GM21717 (cell line): ENCODE measurements around the gene ATP13A3.

Experiments used
- ATAC-seq: cut with Tn5 transposase; IDR thresholded peaks from one replicate; pipeline ENCODE4 v1.9.1; 2021; ENCODE audit warnings: mild to moderate bottlenecking, moderate library complexity; ENCODE audit not compliant: unreplicated experiment

ATP13A3 gene

DNA sequence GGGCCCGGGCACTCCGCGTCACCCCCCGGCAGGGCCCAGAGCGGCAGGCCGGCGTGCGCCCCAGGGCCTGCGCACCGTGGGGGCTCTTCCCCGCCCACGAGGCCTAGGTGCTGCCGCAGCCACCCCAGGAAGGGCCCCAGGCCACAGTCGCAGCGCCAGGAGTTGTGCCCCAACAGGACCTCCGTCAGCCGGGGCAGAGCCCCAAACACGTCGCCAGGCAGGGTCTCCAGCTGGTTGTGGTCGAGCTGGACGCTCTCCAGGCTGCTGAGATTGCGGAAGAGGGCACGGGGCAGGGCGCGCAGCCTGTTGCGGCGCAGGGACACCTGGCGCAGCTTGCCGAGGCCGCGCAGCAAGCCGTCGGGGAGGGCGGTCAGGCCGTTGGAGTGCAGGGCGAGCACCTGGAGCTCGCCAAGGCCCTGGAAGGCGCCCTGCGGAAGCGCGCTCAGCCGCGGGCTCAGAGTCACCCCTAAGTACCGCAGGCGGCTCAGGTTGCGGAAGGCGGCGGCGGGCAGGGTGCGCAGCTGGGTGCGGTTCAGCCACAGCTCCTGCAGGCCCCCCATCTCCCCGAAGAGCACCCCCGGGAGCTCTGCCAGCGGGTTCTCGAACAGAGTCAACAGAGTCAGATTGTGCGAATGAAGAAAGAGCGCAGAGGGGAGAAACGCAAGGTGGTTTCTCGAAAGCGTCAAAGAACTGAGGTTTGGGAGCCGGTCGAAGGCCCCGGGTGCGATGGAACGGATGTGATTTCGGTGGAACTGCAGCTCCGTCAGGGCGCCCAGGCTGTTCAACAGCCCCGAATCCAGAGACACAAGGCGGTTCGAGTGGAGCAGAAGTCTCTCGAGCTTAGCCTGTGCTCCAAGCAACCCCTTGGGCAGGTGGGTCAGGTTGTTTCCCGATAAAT is 89.7 kb downstream of the ATP13A3 start:
- ATAC-seq = no peak

DNA sequence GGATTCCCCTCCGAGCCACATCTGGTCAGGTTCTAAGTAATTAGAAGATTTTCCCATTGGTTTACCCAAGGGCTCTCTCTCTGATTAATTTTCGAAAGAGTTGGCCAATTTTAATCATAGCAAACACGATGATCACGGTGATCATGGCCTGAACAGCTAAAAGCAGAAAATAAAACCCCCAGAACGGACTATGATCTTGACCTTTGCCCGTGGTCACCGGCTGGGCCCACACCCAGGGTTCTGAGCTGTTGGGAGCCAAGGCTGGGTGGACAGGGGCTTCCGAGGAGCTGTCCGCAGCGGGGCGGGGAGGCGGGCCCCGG is 90.3 kb downstream of the ATP13A3 start:
- ATAC-seq = no peak

DNA sequence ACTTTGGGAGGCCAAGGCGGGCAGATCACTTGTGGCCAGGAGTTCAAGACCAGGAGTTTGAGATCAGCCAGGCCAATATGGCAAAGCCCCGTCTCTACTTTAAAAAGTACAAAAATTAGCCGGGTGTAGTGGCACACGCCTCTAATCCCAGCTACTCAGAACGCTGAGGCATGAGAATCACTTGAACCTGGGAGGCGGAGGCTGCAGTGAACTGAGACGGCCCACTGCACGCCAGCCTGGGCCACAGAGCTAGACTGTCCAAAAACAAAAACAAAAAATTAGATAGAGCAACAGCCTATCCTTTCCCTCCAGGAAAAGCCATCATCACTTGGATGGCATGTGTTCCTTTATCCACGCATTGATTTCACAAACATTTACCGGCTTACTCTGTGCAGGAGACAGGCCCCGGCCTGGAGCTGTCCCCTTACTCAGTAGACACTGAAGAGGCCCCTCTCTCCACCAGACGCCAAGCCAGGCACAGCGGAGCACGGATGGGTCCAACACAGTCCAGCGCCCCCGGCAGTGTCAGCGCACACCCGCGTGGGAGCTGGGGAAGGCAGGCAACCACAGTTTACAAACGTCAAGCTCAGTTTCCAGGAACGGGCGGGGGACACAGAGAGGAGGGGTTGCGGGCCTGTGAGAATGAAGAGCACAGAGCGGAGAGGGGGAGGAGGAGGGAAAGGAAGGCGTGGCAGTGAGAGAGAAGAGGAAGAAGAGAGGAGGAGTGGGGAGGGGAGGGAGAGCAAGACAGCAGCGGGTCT is 90.8 kb downstream of the ATP13A3 start:
- ATAC-seq = no peak

DNA sequence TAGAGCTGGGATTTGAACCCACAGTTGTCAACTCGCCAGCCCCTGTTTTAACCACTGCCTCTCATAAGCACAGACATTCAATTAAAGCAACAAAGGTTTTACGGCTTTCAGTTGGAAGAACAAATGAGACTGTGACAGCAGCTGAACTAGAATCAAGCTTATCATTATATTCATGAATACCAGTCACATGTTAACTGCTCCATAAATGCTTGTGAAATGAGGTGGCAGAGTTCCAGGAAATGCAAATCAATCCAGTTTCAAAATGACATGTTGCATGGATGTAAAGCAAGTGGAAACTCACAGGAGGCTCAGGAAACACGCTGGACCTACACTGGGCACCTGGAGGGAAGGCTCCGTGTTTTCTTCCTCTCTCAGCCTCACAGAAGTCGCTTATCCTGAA is 91.6 kb downstream of the ATP13A3 start:
- no peak for ATAC-seq

DNA sequence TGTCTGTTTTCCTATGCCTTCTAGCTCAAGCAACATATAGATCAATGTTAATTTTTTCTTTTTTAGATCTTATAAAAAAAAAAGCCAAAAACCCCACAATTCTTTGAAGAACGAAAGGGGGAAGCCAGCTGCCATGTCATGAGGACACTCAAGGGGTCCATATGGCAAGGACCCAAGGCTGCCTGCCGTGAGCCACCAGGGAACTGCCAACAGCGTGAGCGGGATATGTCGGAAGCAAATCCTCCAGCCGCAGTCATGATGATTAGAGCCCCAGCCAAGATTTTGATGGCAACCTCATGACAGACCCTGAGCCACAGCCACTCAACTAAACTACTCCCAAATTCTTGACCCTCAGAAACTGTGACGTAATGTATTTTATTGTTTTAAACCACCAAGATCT is 94.2 kb downstream of the ATP13A3 start:
- no peak for ATAC-seq

DNA sequence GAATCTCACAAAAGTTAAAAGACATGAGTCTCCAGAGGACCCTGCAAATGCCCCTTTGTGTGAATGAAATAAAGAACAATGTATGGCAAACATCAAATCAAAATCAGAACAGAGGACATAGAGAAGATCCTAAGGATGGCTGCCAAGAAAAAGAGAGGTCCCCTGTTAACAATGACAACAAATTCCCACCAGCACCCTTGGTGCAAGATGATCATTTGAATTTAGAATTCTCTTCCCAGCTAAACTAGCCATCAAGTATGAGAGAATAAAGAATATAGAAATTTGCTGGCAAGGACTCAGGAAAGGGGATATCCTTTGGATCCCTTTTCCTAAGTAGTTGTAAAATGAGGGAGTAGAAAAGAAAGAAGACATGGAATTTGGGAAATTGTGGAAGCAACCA is 96.0 kb downstream of the ATP13A3 start:
- ATAC-seq = no peak

DNA sequence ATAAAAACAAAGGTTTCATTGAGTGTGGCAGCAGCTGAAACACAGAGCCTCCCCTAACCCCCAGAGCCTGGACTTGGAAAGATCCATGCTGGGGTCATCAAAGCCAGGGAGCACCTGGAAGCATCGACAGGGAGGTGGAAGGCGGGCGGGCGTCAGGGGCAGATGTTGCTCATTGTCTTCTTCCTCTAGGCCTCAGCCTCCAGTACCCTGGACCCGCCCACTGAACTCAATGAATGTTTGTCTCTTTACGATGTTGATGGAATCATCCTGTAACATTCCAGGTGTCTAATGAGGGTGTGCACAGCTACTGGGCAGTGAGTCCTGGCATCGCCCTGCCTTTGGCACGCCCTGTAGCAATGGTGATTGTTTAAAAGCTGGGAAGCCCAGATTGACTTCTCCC is 97.5 kb downstream of the ATP13A3 start:
- ATAC-seq = no peak

DNA sequence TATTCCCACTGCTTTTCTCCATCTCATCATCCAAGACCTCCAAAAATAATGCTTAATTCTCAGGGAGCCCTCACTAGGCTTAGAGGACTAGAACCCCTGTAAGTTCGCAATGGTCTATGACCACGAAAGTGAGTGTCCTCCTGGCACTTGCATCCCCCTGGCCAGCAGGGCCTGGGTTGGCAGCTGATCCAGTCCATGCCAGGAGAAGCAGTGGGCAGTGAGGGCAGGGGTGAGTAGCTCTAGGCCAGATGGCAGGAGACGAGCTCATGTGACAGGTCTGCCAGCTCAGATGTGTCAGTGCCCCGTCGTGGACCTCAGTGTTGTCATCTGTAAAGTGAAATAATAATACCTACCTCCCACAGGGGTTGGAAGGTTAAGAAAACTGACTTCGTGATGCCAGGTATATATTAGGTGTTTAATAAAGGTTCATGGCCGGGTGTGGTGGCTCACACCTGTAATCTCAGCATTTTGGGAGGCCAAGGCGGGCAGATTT is 98.8 kb downstream of the ATP13A3 start:
- no peak for ATAC-seq

DNA sequence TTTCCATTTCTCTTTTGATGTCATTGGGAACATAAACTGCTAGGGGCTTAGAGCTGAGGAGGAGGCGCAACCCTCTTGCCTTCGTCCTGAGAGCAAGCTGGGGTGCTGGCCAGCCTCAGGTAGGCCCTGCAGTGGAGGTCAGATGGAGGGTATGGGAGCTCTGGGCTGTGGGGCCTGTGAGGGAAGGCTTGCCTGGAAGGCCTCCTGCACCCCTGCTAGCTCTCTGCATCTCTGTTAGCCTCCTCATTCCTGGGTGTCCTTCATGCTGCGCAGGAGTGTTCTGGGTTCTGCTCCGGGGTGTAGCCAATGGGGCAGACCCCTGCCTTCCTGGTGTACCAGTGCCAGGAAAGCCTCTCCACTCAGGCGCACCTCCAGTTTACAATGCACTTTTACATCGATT is 99.5 kb downstream of the ATP13A3 start:
- ATAC-seq = no peak

DNA sequence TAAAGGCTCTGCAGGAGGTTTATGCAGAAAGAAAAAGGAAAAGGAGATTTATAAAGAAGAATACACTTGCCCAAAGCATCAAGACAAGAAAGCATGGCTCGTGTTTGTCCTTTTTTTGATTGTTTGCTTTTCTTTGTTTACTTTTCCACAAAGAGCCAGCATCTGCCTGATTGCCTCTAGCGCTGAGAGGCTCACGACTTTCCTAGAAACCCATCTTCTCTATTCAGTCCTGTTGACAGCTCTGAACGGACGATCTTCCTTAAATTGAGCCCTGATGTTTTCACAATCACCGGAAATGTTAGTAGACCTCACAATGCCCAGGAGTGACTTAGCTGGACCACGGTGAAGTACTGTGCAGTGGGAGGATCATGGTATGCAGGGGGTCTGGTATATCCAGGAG is 100.2 kb downstream of the ATP13A3 start:
- ATAC-seq = no peak

DNA sequence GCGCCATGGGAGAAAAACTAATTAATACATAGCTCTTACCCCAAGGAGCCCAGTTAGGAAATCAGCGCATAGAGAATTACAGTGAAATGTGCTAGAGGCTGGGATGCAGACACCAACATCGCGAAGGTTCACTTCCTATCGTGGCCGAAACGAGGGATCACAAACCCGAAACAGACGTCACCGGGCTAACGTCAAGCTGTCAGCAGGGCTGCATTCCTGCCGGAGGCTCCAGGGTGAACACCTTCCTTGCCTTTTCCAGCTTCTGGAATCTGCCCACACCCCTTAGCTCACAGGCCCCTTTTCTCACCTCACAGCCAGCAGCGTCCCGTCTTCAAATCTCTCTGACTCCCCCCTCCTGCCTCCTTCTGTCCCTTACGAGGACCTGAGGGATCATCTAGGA is 100.7 kb downstream of the ATP13A3 start:
- no peak for ATAC-seq

DNA sequence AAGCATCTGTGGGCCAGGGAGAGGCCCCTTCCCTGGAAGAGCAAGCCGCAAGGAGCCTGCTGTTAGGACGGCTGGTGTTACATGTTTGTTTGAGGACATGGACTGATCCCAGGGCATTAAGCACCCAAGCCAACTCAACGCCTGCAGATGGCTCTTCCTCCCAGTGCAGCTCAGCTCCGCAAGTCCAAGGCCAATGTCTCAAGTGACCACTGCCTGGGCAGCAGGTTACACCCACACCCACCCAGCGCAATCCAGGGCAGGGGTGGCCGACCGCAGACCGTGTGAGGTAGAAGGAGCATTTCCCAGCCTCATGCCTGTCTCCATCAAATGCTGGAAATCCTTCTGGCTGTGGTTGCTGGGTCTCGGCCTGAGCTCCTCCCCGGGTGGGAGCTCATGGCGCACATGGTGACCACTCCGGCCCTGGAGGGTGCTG is 102.2 kb downstream of the ATP13A3 start:
- ATAC-seq = no peak

DNA sequence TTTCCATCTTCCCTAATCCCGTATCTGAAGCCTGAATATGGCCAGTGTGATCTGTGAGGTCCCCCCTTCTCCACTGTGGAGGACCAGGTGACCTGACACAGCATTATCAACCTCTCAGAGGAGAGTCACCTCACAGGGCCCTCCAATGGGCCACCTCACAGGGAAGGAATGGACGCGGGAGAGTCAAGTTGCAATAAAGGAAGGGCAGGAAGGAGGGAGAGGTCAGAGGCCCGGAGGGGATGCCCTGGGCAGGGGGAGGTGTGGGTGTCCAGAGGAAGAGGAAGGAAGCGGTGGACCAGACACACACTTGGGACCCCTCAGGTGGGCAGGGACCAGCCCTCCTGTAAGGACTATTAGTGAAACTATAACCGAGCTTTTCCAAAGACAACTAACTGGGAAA is 102.6 kb downstream of the ATP13A3 start:
- ATAC-seq = no peak

DNA sequence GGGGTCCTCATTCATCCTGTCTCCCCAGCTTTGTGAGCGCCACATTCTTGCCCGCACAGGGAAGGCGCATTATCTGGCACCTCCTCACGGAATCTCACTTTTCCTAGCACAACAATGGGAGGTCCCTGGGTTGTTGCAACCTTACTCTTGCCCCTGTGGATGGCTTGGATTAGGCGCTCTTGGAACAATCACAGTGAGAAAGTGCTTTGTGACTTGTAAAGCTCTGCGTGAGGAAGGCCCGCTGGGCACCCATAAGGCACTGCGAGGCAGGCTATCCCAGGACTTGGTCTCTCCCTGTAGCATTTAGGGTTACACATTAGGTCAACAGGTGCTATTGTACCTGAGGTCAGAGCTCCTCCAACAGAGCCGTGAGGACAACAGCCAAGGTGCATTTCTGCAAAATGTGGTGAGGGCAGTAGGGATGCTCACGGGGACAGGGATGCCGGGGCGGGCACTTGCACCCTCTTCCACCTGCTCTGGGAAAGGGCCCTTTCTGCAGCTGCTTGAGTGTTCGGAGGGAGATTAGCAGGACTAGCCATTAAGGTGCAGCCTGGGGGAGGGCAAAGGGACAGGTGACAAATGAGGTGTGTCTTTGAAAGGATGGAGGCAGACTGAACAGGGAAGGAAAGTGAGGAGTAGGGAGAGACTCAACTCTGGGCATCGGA is 103.4 kb downstream of the ATP13A3 start:
- no peak for ATAC-seq

DNA sequence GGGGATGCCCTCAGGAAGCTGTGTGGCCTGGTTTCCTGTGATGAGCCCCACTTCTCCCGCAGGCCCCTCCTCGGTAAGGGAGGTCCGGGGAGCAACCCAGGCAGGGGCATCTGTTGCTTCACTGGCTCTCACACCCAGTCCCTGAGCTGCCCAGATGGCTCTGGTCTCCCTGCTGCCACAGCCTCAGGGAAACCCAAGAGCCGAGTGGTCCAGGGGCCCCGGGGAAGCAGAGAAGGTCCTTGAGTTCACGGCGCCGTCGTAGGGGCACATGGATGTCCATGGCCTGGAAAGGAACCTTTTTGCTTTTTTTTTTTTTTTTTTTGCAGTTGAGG is 103.9 kb downstream of the ATP13A3 start:
- no peak for ATAC-seq

DNA sequence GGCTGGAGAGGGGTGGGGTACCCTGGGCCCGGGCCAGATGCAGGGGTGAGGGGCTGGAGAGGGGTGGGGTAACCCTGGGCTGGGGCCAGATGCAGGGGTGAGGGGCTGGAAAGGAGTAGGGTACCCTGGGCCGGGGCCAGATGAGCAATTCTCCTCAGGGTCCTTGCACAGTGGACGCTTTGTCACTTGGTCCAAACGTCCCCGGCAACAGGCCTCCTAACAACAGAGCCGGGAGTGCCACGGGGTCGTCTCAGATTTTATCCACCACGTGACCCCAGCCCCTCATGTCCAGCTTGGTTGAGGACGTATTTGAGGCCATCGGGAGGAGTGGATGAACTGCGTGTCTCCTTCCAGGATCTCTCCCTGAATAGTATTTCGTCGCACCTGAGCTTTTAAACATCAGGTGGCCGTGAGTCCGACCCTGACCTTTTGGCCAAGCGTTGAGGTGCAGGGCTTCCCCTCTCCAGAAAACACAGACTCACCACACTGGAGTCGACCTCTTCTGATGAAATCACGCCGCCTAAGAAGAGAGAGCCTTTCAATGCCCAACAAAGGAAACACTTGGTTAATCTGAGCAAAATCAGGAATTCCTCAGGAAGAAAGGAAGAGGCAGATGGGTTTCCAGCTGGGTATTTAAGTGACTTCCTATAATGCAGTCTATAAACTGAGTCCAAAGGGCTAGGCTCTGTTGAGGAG is 104.5 kb downstream of the ATP13A3 start:
- ATAC-seq = no peak

DNA sequence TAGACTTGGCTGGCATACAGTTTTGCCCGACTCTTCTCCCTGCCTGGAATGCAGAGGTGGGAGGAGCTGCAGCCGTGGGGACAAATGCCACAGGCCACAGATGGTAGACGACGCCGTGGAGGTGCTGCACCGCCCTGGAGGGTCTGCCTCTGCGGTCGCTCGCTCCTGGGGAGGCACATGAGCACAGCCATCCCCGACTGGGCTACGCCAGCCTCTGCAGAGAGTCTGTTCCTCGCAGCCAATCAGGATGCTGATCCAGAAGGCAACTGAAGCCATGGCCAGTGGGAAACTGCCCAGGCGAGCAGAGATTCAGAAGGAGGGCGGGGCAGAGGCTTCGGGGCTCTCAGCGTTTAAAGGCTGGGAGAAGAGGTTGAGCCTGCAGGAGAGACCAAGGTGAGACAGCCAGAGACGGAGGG is 105.3 kb downstream of the ATP13A3 start:
- ATAC-seq = no peak

DNA sequence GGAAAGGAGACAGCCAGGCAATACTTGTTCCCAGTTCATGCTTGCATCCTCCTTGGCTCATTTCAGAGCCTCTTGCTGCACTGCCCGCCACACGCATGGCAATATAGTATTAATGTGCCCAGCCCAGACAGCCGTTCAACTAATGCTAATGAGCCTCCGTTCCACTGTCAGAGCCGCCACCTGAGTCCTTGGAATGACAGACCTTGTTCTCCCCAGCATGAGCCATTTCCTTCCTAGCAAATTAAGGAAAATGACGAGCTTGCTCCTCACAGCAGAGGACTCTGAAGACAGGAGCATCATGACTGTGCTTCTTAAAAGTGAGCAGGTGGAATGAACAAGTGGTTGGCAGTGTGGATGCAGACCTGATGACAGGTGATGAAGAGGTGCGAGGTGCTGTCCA is 106.5 kb downstream of the ATP13A3 start:
- no peak for ATAC-seq

DNA sequence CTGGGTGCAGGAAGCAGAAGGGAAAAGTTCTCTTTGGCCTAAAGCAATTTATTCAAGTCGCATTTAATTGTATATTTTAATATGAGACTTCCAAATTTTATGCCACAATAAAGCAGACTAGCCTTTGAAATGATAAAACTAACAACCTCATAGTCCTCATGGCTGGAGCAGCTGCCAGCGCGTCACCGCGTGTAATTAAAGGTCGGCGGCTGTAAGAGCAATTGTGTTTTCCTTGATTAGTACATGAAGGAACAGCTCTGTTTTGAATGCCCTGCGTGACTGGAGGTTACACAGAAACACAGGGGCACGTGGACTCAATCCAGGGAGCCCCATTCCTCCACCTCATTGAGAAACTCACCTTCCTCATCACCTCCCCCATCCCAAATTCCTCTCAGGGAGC is 107.2 kb downstream of the ATP13A3 start:
- ATAC-seq = no peak

DNA sequence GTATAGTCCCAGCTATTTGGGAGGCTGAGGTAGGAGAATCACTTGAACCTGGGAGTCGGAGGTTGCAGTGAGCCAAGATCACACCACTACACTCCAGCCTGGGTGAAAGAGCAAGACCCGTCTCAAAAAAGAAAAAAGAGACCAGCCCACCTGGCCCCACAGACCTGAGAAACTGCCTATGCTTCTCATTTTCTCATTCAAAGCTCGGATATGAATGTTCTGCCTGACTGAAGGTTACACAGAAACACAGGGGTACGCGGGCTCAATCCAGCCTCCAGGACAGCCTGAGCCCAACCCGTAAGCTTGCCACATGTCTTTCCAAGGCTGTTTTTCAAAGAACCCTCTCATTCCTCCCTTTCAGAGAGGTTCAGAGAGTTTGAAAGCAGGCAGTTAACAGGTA is 107.6 kb downstream of the ATP13A3 start:
- no peak for ATAC-seq

DNA sequence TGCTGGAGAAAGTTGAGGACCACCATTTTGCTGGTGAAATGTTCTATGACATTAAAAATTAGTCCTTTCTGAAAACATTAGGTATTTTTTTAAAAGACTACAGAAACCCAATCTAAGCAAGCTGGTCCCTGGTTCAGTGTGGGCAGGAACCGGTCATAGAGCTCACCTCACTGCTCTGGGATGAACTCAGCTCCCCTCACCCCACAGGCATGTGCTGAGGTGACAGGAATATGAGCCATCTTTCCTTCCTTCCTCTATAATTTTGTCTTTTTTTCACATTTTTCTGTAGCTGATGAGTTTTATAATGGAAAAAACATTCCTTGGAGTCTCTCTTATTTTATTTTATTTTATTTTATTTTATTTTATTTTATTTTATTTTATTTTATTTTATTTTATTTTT is 109.1 kb downstream of the ATP13A3 start:
- no peak for ATAC-seq
